Nephron (organoid): ENCODE data around the gene PITX3.

Experiments
- H3K27ac Mint-ChIP-seq, 3 experiments: 2 replicates each; pipeline ENCODE4 v1.8.0; 2020; ENCODE audit warnings: mixed read lengths in 3 of 3, mild to moderate bottlenecking in 2 of 3, moderate library complexity in 1 of 3
- H3K27me3 Mint-ChIP-seq: 2 replicates; pipeline ENCODE4 v1.8.0; 2021; ENCODE audit warnings: low read depth, mild to moderate bottlenecking, moderate library complexity, mixed read lengths
- H3K36me3 Mint-ChIP-seq: 2 replicates; pipeline ENCODE4 v1.8.0; 2020; ENCODE audit warnings: low read depth, mixed read lengths
- H3K4me1 Mint-ChIP-seq: 2 replicates; pipeline ENCODE4 v1.8.0; 2020; ENCODE audit warnings: mixed read lengths
- H3K4me3 Mint-ChIP-seq, 3 experiments: 2 replicates each; pipeline ENCODE4 v1.8.0; 2020; ENCODE audit warnings: mild to moderate bottlenecking in 3 of 3, mixed read lengths in 3 of 3, moderate library complexity in 2 of 3
- H3K9me3 Mint-ChIP-seq: 2 replicates; pipeline ENCODE4 v1.8.0; 2020; ENCODE audit warnings: mixed read lengths
- CTCF ChIP-seq, 3 experiments: fragments of 200-600 bp; sonication (generic); IDR thresholded peaks; one replicate each; pipeline ENCODE4 v1.5.0; 2021; ENCODE audit warnings: antibody characterized with exemption in 3 of 3; ENCODE audit not compliant: unreplicated experiment in 3 of 3

PITX3 gene

GRCh38 chr10:102235598-102235920 lies 5.8 kb downstream of the PITX3 start:
- Mint-ChIP-seq H3K27ac (peak overlapping the region; percentile 39 to 78 (median 78)), H3K9me3 (no peaks in the 10 kb centered on the region), H3K36me3 (no peaks in the 10 kb centered on the region), H3K27me3 (peaks cover 80% of the 10 kb centered on the region), H3K4me3 (peak overlapping the region in 2 of 3 experiments; percentile 11 to 72), H3K4me1 (peaks cover 59% of the 10 kb centered on the region)
- no peak for TF ChIP-seq CTCF (IDR thresholded peaks at IDR 0.05; ENCODE audit: unreplicated experiment in 3 of 3)

GRCh38 chr10:102234888-102235597 lies 6.3 kb downstream of the PITX3 start:
- TF ChIP-seq CTCF (IDR thresholded peaks at IDR 0.05; ENCODE audit: unreplicated experiment in 3 of 3), result no peak
- H3K4me3 Mint-ChIP-seq, result peak overlapping the region in 2 of 3 experiments; percentile 34 to 72
- H3K9me3 Mint-ChIP-seq, result no peaks in the 10 kb centered on the region
- H3K36me3 Mint-ChIP-seq, result no peaks in the 10 kb centered on the region
- H3K27me3 Mint-ChIP-seq, result peaks cover 80% of the 10 kb centered on the region
- H3K27ac Mint-ChIP-seq, result peak overlapping the region; percentile 46 to 78 (median 78)
- peaks cover 57% of the 10 kb centered on the region for H3K4me1 Mint-ChIP-seq

- H3K4me1 Mint-ChIP-seq, result peaks cover 57% of the 10 kb centered on the region
- peak overlapping the region; percentile 4 to 76 (median 46) for H3K27ac Mint-ChIP-seq
- H3K4me3 Mint-ChIP-seq, result peak overlapping the region in 2 of 3 experiments; percentile 32 to 59
- H3K27me3 Mint-ChIP-seq, result peaks cover 80% of the 10 kb centered on the region
- H3K36me3 Mint-ChIP-seq, result no peaks in the 10 kb centered on the region
- no peak for TF ChIP-seq CTCF (IDR thresholded peaks at IDR 0.05; ENCODE audit: unreplicated experiment in 3 of 3)
- no peaks in the 10 kb centered on the region for H3K9me3 Mint-ChIP-seq
These were observed 7.3 kb downstream of the PITX3 start for GRCh38 chr10:102233997-102234396.

- H3K27me3 Mint-ChIP-seq, result peaks cover 84% of the 10 kb centered on the region
- TF ChIP-seq CTCF (IDR thresholded peaks at IDR 0.05; ENCODE audit: unreplicated experiment in 3 of 3), result peak; percentile 35 to 64 (median 46)
- peak overlapping the region; percentile 64 to 69 (median 66) for H3K4me3 Mint-ChIP-seq
- H3K27ac Mint-ChIP-seq, result no peak overlapping the region
- H3K9me3 Mint-ChIP-seq, result no peaks in the 10 kb centered on the region
- peaks cover 52% of the 10 kb centered on the region for H3K4me1 Mint-ChIP-seq
- no peaks in the 10 kb centered on the region for H3K36me3 Mint-ChIP-seq
These were observed 9.7 kb downstream of the PITX3 start for GRCh38 chr10:102231357-102232318.

GRCh38 chr10:102230861-102231356 lies 10.4 kb downstream of the PITX3 start:
- peak; percentile 32 to 40 (median 33) for TF ChIP-seq CTCF (IDR thresholded peaks at IDR 0.05; ENCODE audit: unreplicated experiment in 3 of 3)
- H3K4me3 Mint-ChIP-seq, result peak overlapping the region; percentile 49 to 69 (median 55)
- no peak overlapping the region for H3K27ac Mint-ChIP-seq
- peaks cover 52% of the 10 kb centered on the region for H3K4me1 Mint-ChIP-seq
- peaks cover 84% of the 10 kb centered on the region for H3K27me3 Mint-ChIP-seq
- H3K36me3 Mint-ChIP-seq, result no peaks in the 10 kb centered on the region
- no peaks in the 10 kb centered on the region for H3K9me3 Mint-ChIP-seq
